ENCODE data around the gene SEC14L6.
"Not testable (repeated sequence)": the region's sequence is repeated elsewhere in the genome, so short reads cannot be mapped to it uniquely, and the experiment has no call there.

Gene SEC14L6

DNA sequence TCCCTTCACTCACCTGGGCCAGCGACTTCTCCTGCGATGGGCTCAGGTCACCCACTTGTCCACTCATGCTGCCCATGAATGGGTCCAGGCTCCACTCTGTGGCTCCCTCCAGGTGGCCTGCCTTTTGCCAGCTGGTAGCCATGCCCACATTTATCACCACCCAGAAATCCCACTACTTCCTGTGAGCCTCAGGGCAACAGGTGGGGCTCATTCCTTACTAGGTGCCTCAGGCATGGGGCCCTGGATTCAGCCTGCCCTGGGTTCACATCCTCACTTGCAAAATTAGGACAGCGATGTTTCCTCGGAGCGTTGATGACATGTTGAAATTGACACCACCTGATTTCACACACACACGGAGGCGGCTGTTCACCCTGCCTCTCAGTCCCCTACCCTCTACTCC, at the start of gene SEC14L6:
Gene SEC14L6 (minus strand): TSS at position 126 of the 400 bp plus-strand sequence. CDS start 59 bp downstream, at position 67.
- DNase-seq (ENCODE audit: low spot score): no peak

DNA sequence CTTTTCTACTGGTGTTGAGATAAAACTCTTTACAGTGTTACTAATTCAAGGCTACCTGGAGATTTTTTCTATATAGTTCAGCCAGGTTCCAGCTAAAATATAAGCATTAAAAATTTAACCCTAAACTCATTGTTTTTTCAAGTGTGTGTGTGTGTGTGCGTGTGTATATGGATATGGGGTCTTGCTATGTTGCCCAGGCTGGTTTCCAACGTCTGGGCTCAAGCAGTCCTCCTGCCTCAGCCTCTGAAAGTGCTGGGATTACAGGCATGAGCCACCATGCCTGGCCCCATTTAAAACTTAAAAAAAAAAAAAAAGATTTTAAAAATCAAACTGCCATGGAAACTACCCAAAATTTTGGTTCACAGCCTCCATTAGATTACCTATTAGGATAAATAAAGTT, 49.7 kb upstream of the SEC14L6 start:
- no peak for DNase-seq (ENCODE audit: low spot score)

DNA sequence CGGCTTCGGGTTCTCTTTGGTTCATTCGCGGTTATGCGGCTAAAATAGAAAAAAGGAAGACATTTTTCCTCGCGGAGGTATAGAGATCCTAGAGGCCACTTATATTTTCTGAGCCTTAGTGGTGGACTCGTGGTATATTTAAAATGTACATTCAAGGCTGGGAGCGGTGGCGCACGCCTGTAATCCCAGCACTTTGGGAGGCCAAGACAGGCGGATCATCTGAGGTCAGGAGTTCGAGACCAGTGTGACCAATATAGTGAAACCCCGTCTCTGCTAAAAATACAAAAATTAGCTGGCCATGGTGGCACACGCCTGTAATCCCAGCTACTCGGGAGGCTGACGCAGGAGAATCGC, 45.8 kb upstream of the SEC14L6 start:
- not testable (repeated sequence) for DNase-seq (ENCODE audit: low spot score)

DNA sequence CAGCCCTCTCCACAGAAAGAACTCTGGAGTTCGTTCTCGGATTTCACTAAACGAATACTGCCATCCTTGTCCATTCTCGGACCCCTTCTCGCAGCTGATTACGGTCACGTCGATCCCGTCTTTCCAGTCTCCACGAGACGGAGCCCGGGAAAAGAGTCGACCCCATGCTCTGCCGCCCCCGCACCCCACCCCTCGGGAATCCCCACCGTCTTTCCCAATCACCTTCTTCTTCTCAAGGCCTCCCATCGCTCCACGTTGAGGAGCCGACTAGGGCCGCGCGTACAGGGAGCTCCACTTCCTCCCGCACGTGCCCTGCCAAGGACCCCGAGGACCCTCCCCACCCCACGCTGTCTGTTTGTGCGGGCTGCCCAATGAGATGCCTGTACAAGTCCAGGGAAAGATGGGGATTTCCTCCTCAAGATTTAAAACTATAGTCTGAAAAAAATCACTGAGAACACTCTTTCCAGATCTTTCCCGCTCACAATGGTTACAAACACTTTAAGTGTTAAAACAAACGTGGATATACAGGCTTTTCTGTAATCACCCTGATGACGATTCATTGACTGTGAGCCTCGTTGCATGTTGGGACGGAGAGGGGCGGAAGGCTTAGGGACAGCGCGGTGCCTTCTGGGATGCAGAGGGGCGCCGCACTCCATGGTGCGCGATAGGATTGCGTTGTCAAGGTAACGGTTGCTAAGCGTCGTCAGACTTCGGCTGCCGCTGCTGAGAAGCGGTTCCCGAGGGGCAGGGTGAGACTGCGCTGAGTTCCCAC, 45.2 kb upstream of the SEC14L6 start, which contains the start of gene PES1:
Gene PES1 (minus strand): TSS at position 323 of the 772 bp plus-strand sequence. CDS start 77 bp downstream, at position 246.
- peak; percentile 97 for DNase-seq (ENCODE audit: low spot score)

DNA sequence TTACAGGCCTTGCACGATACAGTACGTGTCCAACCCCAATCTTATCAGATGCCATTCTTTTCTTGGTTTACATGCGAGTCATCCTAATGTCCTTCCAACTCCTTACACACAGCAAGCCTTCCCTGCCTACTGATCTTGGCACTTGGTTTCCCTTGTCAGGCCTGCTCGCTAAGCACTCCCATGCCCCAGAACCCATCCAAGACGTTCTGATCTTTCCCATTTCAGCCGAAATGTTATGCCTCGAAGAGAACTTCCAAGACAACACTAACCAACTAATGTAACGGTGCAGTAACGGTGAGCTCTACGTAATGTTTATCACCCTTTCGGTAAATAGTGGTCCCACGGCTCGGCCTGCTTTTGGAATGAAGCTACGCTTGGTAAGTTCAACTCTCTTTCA, 44.6 kb upstream of the SEC14L6 start:
- DNase-seq (ENCODE audit: low spot score): no peak

DNA sequence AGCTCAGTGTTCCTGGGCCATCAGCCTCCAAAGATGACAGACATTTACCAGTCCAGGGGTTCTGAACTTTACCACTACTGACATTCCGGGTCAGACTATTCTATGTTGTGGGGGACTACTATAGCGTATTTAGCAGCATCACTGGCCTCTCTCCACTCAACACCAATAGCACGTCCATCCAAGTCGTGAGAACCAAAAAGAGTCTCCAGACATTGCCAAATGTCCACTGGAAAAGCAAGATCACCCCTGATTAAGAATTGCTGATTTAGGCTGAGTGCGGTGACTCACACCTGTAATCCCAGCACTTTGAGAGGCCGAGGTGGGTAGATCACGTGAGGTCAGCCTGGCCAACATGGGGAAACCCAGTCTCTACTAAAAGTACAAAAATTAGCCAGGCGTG, 39.9 kb upstream of the SEC14L6 start:
- DNase-seq (ENCODE audit: low spot score): no peak

DNA sequence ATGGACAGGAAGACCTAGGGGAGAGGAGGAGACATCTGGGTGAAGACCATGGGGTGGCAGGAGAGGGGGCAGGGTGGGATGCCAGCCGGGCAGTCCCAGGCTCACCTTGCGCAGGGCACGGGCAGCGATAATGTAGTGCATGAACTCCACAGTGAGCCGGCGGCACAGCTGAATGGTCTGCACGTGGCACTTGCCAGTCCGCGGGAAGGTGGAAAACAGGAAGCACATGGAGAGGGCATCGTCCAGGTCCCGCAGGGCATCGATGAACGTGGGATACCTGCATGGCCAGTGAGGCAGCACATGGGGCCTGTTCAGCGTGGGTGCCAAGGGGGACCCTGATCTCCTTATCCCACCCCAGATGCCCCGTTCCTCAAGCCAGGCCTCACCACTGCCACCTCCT, 37.9 kb upstream of the SEC14L6 start:
- no peak for DNase-seq (ENCODE audit: low spot score)

DNA sequence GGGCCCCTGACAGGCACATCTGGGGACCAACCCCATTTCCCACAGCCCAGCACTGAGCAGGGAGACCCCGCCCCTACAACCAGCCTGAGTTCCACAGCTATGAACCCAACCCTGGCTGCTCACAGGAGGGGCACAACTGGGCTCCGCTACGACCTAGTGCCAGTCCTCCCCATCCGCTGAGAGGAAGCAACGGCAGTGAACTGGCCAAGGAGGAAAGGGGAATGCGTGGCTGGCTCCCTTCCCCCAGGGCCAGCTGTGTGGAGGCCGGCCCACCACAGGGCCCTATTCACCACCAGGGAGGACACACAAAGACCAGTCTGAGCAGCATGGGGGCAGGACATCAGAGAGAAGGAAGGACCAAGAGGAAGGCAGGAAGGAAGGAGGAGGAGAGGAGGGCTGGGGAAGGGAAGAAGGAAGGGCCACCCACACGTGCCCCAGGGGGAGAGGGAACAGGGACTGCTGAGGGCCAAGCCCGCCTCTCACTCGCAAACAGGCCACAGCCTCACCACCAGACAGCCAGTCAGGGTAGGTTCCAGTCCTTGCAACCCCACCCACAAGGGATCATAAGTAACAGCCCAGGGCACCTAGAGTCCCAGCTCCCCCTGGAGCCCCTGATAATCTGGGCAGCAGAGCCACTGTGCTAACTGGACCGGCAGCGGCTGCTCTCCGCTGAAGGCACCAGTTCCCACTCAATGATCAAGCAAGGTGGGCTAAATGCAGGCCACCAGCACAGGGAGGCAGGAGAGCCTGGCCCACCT, 36.4 kb upstream of the SEC14L6 start:
- DNase-seq (ENCODE audit: low spot score): no peak

DNA sequence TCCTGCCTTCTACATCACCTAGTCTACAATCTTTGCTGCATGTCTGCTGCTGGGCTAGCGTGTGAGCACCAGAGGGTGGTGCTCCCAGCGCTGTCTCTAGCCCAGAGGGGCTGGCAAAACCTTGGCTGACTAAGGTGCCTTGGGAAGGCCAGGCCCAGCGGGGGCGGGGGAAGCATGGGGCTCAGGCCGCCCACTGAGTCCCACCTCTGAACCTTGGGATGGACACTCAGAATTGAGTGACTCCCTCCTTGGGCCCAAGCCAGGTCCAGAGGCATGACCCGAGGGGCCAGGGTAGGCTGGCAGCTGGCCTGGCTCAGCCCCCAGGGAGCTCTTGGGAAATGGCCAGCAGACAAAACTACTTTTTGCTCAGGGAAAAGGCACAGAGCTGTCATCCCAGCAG, 35.5 kb upstream of the SEC14L6 start:
- no peak for DNase-seq (ENCODE audit: low spot score)

DNA sequence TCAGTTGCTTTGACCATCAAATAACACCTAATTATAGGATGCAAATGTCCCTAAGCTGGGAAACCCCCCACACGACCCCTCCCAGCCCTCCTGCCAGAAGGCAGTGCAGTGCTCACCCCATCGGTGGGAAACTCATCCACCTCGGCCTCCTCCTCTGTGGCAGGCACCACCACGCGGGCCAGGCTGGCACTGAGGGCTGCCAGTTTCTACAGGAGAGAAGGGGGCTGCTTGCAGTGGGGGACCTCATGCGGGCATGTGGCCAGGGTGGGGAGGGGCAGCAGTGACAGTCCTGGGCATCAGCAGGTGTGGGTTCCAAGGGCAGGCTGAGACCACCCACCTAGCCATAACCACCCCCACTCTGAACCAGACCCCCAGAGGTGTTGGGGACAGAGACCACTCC, 34.4 kb upstream of the SEC14L6 start:
- no peak for DNase-seq (ENCODE audit: low spot score)

DNA sequence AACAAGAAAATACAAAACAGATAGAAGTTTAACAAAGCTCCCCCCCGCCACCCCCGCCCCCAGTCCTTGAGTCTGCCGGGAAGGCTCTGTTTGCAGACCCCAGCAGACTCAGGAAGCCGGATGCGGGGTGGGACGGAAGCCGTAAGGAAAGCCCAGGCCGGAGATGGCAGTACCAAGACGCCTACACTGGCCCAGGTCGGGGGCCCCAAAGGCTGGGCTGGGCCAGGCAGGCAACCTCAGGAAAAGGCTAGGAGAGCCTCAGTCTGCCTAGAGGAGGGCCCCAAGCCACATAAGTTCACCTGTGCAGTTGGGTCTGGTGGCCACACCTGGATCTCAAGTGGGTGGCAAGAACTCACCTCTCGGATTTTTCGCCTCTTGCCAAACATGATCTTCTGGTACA, 31.9 kb upstream of the SEC14L6 start:
- no peak for DNase-seq (ENCODE audit: low spot score)

DNA sequence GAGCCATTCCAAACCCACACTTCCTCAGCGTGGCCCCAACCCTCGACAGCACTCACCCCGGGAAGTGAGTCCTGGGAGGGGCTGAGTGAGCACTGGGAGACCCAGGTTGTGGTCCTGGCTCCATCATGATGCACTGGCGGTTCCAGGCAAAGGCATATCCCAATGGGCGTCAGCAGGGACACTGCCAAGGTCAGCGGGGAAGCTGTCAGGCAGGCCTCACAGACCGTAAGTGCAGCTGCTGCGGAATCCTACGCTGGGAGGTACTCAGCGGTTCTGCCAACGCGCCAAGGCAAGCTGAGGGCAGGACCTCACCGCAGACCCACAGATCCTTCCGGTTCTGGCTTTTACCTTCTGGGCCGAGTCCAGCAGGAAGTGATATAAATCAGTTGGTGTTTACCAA, 29.3 kb upstream of the SEC14L6 start:
- no peak for DNase-seq (ENCODE audit: low spot score)

DNA sequence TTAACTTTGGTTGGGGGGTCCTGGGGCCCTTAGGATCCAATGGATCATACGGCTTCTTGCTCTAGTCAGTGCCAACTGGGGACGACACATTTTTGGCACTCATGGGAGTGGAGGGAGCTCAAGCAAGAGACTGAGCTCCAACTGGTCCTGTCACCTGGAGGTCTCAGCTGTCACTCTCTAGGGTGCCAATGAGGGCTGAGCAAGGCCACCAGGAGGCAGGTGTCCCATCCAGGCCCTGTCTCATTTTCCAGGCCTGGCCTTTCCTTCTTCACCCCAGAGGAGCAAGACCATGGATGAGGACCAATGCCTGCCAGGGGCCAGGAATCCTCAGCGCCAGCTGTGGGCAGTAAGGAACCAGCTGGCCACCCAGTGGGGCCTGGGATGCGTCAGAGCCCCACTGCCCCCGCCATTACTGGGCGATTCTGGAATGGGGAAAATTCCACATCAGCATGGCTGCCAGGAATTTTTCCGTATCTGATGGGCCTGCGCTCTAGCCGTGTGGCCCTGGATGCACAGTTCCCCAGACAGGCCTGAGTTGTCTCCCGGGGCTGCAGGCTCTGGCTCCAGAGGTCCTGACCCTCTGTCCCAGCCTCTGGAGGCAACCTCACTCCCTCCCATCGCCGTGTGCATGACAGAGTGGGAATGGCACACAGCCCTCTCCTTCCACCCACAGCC, 28.6 kb upstream of the SEC14L6 start:
- no peak for DNase-seq (ENCODE audit: low spot score)

DNA sequence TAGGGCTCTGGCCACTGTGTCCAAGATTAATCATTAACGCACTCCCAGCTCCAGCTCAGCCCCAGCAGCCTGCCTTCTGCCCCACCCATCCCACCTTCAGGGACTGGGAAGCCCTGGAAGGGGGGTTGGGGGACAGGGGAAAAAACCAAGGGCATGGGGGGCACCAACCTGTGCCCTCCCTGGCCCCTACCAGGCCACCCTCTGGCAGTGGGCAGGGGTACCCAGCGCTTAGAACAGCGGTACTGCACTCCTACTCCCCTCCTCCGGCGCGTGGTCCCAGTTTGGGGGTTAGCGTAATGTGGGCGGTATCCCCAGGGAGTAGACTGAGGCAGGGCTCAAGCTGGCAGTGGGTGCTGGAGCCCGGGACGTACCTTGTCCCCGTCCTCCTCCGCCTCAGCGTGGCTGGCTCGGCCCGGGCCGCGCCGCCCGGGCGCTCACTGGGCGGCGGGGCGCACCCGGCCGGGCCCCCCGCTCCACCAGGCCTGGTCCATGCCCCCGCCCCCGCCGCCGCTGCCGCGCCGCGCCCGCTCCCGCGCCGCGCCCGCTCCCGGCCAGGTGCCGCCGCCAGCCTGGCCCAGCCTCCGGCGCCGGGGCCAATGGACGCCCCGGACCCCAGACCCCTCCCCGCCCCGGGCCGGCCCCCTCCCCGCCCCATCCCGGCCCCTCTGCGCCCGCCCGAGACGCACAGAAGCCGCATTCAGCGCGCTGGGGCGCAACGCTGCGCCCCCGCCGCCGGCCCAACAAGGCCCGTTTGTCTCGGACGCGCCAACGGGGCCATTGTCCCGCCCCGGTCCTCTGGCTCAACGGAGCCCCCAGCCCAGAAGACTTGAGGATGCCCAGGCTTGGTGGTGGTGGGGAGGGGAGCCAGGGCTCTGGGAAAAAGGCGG, 27.8 kb upstream of the SEC14L6 start, which contains the start of gene GAL3ST1:
Gene GAL3ST1 (minus strand): TSS at position 571 of the 887 bp plus-strand sequence. CDS start 17,273 bp downstream, outside the sequence.
- DNase-seq (ENCODE audit: low spot score): peak; percentile 74

DNA sequence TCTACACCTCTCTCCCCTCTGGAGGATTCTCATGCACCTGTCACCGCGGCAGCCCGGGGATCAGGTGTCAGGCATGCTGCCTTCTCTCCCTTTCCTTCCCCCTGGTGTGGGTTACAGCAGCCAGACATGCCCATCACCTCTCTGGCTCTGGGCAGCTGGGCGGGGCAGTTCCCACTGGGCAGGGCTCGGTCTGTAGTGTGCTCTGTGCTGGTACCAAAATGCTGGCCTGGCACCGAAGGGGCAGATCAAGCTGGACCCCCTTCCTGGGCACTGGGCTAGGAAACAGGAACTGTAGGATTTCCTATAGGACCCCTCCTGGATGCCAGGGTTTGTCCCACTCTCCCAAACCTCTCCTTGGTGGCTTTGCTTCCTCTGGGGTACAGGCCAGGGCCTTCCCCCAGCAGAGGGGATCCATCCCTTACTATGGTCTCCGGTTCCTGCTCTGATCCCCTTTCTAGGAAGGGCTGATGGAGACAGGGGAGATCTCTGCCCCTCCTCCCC, 27.1 kb upstream of the SEC14L6 start:
- no peak for DNase-seq (ENCODE audit: low spot score)

DNA sequence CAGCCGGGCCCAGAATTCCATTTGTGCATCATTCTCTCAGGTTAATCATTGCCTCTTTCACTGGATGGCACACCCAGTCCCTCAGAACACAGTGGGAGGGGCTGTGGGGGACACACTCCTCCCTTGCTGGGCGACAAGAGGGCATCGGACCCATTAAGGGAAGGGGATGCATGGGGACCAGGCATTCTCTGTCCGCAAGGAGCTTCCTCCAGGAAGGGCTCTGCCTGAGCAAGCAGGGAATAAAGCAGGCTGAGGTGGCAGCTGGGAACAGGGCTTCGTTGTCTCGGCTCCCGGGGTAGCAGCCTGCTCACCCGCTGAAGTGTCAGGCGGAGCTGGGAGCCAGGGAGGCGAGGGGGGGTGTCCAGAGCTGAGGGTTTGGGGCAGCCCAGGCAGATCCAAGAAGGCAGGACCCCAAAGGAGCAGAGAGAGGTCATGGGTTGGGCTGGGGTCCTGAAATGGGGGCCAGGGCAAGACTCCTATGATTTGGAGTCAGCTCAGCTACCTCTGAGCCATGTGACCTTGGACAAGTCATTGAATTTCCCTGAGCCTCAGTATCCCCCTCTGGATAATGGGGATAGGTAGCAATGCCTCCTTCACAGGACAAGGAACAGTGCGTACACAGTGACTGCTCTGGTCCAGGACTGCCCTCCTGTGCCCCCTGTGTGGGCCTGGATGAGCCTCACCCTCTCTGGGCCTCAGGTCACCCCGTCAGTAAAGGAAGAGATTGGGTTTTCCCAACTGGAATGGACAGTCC, 26.5 kb upstream of the SEC14L6 start:
- peak; percentile 60 for DNase-seq (ENCODE audit: low spot score)

DNA sequence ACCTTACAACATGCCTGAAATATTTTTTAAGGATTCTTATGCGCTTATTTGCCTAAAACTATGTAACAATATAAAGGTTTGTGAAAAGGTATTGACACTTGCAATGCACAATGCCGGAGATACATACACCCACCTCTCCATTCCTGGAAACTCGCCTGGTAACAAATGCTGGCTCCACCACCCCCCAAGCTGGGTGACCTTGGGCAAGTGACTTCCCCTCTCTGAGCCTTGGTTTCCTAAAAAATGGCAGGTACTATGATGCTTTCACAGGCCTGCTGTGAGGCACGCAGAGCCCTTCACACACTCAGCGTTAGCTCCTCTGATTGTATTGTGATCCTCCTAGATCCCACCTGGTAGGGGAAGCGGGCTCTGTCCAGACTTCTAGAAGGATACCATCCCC, 25.7 kb upstream of the SEC14L6 start:
- no peak for DNase-seq (ENCODE audit: low spot score)

DNA sequence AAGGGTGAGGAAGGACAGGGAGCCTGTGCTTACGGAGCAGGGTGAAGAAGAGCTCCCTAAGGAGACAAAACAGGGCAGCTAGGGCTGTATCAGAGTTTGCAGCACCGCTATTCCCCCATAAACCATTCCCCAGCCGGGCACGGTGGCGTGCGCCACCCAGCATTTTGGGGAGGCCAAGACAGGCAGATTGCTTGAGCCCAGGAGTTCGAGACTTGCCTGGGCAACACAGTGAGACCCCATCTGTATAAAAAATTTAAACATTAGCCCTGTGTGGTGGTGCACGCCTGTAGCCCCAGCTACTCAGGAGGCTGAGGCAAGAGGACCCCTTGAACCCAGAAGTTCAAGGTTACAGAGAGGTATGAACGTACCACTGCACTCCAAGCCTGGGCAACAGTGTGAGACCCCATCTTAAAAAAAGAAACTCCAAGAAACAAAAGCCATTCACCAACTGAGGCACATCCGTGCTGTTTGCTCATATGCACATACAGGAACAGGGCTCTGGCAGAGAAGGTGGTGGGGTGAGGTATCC, 23.2 kb upstream of the SEC14L6 start:
- no peak for DNase-seq (ENCODE audit: low spot score)

DNA sequence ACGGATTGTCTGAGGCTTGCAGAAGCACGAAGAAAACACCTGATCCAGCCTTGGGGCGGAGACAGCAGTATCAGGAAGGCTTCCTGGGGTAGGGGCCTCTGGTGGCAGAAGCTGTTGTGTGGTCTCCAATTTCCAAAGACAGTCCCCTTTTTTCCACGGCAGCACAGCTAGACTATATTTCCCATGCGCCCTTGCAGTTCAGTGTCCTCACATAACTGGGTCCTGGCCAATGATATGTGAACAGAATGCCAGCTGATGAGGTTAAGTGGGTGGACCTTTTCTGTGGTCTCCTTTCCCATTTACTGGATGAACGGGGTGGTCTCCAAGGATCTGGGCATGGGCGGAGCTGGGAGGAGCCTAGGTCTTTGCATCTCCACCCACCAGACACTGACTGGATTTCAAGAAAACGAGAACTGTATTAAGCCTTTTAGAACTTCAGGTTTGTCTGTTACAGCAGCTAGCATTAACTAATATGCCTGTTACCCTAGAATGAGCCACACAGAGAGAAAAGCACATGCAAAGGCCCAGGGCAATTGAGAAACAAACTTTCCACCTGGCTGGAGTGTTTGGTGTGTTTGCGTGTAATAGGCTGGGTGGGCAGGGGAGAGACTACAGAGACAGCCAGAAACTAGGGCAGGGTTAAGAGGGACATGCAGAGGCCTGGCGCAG, 21.7 kb upstream of the SEC14L6 start:
- DNase-seq (ENCODE audit: low spot score): no peak

DNA sequence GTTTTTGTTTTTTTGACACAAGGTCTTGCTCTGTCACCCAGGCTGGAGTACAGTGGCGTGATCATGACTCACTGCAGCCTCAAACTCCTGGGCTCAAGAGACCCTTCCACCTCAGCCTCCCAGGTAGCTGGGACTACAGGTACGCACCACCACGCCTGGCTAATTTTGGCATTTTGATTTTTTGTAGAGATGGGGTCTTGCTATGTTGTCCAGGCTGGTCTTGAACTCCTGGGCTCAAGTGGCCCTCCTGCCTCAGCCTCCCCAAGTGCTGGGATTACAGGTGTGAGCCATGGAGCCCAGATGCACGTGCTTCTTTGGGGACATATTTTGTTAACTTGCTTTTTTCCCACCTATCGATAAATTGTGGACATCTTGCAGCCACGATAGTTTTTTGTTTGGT, 20.7 kb upstream of the SEC14L6 start:
- not testable (repeated sequence) for DNase-seq (ENCODE audit: low spot score)
